Activated B cell treated with CpG ODN at 0.5 μM for 24 hours (primary cell): ENCODE data around the gene BTBD9. TPM values are rescaled to one million over a fixed set of nuclear protein-coding genes. Genes with fewer than 3 reads are reported as not detected.

Experiments
- ATAC-seq: fragments of 200-7000 bp; cut with Tn5 transposase; one replicate; pipeline ENCODE4 v1.10.0; 2021; ENCODE audit warnings: low read depth, mild to moderate bottlenecking, moderate library complexity
- CTCF ChIA-PET: fragments of 350-600 bp; sonication (Branson Sonifier 250); formaldehyde crosslinking; loops from one replicate; lab custom pipeline; 2021; ENCODE audit warnings: antibody characterized with exemption; lab: Charles Lee
- POLR2A ChIA-PET: fragments of 350-600 bp; sonication (Branson Sonifier 250); formaldehyde crosslinking; loops from one replicate; lab custom pipeline; 2021; ENCODE audit warnings: antibody characterized with exemption; lab: Charles Lee
- DNase-seq: peaks from one replicate; pipeline ENCODE4 v3.0.0; 2022
- H3K27ac Mint-ChIP-seq: one replicate; pipeline ENCODE4 v1.8.0; 2020; ENCODE audit warnings: mixed read lengths
- H3K27me3 Mint-ChIP-seq: one replicate; pipeline ENCODE4 v1.8.0; 2021; ENCODE audit warnings: mixed read lengths
- H3K36me3 Mint-ChIP-seq: one replicate; pipeline ENCODE4 v1.8.0; 2021; ENCODE audit warnings: low read depth, mixed read lengths
- H3K4me1 Mint-ChIP-seq: one replicate; pipeline ENCODE4 v1.8.0; 2021; ENCODE audit warnings: mixed read lengths
- H3K4me3 Mint-ChIP-seq: one replicate; pipeline ENCODE4 v1.8.0; 2020; ENCODE audit warnings: mild to moderate bottlenecking, mixed read lengths
- H3K9me3 Mint-ChIP-seq: one replicate; pipeline ENCODE4 v1.8.0; 2020; ENCODE audit warnings: mixed read lengths
- CTCF ChIP-seq: fragments of 200-600 bp; IDR thresholded peaks from one replicate; pipeline ENCODE4 v1.8.0; 2022; ENCODE audit warnings: antibody characterized with exemption, mild to moderate bottlenecking
- intact Hi-C: fragments of 100-400 bp; cut with micrococcal nuclease; formaldehyde crosslinking; loops from one replicate; pipeline ENCODE4 v1.15.1; 2024
- total RNA-seq: library from RNA; stranded (reverse); gene quantifications from 2 replicates; pipeline ENCODE4 v1.2.3, GENCODE V29; 2022

The BTBD9 gene
- total RNA-seq, 1 donor from 2014 or later: 25.7 TPM

DNA sequence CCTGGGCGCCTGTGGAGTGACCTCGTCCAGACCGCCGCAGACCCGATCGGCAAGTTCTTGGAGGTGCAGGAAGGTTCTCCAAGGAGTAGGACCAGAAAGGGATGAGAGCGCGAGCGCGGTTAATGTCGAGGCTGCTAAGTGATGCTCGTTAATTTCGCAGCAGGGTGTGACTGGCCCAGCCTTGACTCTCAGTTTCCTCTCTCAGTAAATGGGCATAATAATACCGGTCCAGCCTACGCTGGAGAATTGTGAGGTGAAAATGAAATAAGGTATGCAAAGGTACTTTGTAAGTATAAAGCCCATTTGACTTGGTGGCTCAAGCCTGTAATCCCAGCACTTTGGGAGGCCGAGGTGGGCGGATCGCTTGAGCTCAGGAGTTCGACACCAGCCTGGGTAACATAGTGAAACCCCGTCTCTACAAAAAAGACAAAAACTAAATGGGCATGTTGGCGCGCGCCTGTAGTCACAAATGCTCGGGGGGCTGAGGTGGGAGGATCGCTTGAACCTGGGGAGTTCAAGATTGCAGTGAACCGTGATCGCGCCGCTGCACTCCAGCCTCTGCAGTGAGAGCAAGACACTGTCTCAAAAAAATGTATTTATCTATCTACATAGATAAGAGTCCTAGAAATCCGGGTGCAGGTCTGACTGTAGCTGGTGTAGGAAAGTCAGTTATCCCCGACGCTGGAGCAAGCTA lies 634 bp upstream of the BTBD9 start:
- H3K4me1 Mint-ChIP-seq: peaks cover 29% of the 10 kb centered on the region
- TF ChIP-seq CTCF: no peak
- ChIA-PET CTCF (no interaction called here), POLR2A (interaction anchor here (1.1 to 1.7 kb wide), 3 partner anchors 48 to 822 kb away, joined by 4 to 11 read pairs (median 7); partner anchors contain the start of genes GLO1 and ZFAND3)
- H3K9me3 Mint-ChIP-seq: no peaks in the 10 kb centered on the region
- DNase-seq (peak; percentile 15), ATAC-seq (no peak)
- no peaks in the 10 kb centered on the region for H3K27me3 Mint-ChIP-seq
- peaks cover 5% of the 10 kb centered on the region for H3K36me3 Mint-ChIP-seq
- intact Hi-C loops: no loop called here
- peak overlapping the region; percentile 95 for H3K27ac Mint-ChIP-seq
- H3K4me3 Mint-ChIP-seq: peak overlapping the region; percentile 94

- Mint-ChIP-seq H3K27me3 (no peaks in the 10 kb centered on the region), H3K4me3 (peak overlapping the region; percentile 94), H3K9me3 (no peaks in the 10 kb centered on the region), H3K27ac (peak overlapping the region; percentile 95), H3K4me1 (peaks cover 34% of the 10 kb centered on the region), H3K36me3 (peaks cover 5% of the 10 kb centered on the region)
- ATAC-seq: peak; percentile 38
- ChIA-PET POLR2A (interaction anchor here (0.6 to 1.7 kb wide), 8 partner anchors 32 to 820 kb away, joined by 3 to 11 read pairs (median 5); partner anchors contain the start of genes GLO1 and ZFAND3), CTCF (no interaction called here)
- no peak for TF ChIP-seq CTCF
- no peak for DNase-seq
- intact Hi-C loops: loop anchor here (1.0 to 5.0 kb wide), 4 partner anchors 34 to 1207 kb away; partner anchors contain the start of genes CMTR1 and GLO1
These were observed 710 bp downstream of the BTBD9 start for GRCh38 chr6:38638941-38639497.

DNA sequence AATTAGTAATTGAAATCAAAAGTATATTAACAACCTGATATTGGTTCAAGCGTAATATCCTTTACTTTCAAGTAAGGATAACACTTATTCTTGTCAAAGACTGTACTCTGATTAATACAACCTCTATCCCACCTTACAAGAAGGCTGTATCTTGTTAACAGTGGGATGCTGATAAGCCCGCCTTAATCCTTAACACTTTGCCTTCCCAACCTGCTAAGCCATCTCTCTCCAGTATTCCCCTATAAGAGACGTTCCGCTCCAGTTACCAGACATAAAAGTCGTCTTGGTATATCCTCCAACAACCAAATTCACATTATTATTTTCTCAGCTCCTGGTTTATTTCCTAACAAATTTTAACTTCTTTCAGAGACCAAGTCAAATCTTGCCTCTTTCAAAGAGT lies 2.0 kb downstream of the BTBD9 start:
- DNase-seq (no peak), ATAC-seq (no peak)
- no peak for TF ChIP-seq CTCF
- intact Hi-C loops: loop anchor here (2.0 to 5.0 kb wide), 3 partner anchors 35 to 1205 kb away; partner anchors contain the start of gene CMTR1
- POLR2A ChIA-PET: interaction anchor here (0.6 kb wide), 1 partner anchor 30 kb away, joined by 4 read pairs; no protein-coding TSS in a partner anchor
- Mint-ChIP-seq H3K4me3 (no peak overlapping the region), H3K36me3 (peaks cover 5% of the 10 kb centered on the region), H3K27ac (peak overlapping the region; percentile 95), H3K9me3 (no peaks in the 10 kb centered on the region), H3K27me3 (no peaks in the 10 kb centered on the region), H3K4me1 (peaks cover 37% of the 10 kb centered on the region)
- CTCF ChIA-PET: no interaction called here

DNA sequence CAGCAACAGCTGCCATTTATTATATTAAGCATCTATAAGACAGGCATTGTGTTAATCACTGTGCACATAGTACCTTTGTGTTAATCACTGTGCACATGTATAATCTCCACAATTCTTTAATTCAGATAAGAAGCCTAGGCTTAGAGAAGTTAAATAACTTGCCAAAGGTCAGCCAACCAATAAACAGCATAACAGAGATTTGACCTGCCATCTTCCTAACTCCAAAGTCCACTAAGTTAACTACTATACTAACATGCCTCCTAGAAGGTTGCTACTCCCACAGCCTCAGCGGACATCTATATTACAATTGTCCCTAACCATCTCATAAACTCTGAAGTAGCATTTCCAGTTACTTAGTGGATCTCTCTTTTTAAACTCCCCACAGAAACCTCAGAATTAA lies 3.7 kb downstream of the BTBD9 start:
- peaks cover 37% of the 10 kb centered on the region for H3K4me1 Mint-ChIP-seq
- peaks cover 5% of the 10 kb centered on the region for H3K36me3 Mint-ChIP-seq
- no peak for TF ChIP-seq CTCF
- DNase-seq (no peak), ATAC-seq (no peak)
- ChIA-PET CTCF (no interaction called here), POLR2A (no interaction called here)
- H3K9me3 Mint-ChIP-seq: peaks cover 3% of the 10 kb centered on the region
- H3K4me3 Mint-ChIP-seq: no peak overlapping the region
- no peaks in the 10 kb centered on the region for H3K27me3 Mint-ChIP-seq
- H3K27ac Mint-ChIP-seq: peak overlapping the region; percentile 2
- intact Hi-C loops: loop anchor here (5.0 kb wide), 1 partner anchor 1204 kb away; the partner anchor contains the start of gene CMTR1

DNA sequence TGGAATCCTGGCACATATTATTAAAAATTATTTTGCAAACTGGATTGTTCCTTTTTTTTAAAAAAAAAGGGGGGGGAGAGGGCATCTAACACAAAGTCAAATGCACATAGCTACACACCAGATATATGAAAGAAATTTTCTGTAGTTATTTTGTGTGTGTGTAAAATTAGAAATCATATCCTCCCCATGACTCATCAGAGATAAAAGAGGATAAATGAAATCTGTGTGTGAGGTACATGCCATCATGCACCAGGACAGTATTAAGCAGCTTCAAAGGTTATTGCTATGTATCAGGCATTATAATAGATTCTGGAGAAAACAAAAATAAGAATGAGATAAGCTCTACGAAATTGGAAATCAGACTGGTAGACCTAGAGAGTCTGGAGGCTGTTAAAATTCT lies 5.2 kb downstream of the BTBD9 start:
- ATAC-seq: no peak
- TF ChIP-seq CTCF: no peak
- Mint-ChIP-seq H3K4me3 (no peak overlapping the region), H3K27ac (no peak overlapping the region), H3K27me3 (no peaks in the 10 kb centered on the region), H3K4me1 (peaks cover 31% of the 10 kb centered on the region), H3K9me3 (peaks cover 3% of the 10 kb centered on the region), H3K36me3 (peaks cover 5% of the 10 kb centered on the region)
- DNase-seq: no peak
- ChIA-PET CTCF (no interaction called here), POLR2A (interaction anchor here (1.0 kb wide), 1 partner anchor 107 kb away, joined by 3 read pairs; no protein-coding TSS in a partner anchor)
- intact Hi-C loops: no loop called here
